ENCODE results near the gene MITF. TPM values are rescaled to one million over a fixed set of nuclear protein-coding genes. Genes with fewer than 3 reads are reported as not detected.

The MITF gene
- total and polyA plus RNA-seq, 2 of the 4 experiments (the other 2 are of a cell fraction), result 6.5 to 16.7 TPM

- TF ChIP-seq, protein P1, sequence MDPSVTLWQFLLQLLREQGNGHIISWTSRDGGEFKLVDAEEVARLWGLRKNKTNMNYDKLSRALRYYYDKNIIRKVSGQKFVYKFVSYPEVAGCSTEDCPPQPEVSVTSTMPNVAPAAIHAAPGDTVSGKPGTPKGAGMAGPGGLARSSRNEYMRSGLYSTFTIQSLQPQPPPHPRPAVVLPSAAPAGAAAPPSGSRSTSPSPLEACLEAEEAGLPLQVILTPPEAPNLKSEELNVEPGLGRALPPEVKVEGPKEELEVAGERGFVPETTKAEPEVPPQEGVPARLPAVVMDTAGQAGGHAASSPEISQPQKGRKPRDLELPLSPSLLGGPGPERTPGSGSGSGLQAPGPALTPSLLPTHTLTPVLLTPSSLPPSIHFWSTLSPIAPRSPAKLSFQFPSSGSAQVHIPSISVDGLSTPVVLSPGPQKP (IDR thresholded peaks at IDR 0.05; ENCODE audit: borderline replicate concordance, low read depth, low read length), result no peak
- TF ChIP-seq MXI1 (IDR thresholded peaks at IDR 0.05; ENCODE audit: borderline replicate concordance, low read depth, low read length), result peak; percentile 86; the same call in 1 of the 2 replicates
- peak; percentile 35; the same call in 1 of the 2 replicates for TF ChIP-seq CEBPB (IDR thresholded peaks at IDR 0.05; ENCODE audit: low read depth, low read length)
These were observed at the start of gene MITF (continued) for GRCh38 chr3:69739204-69740102.

Data from IMR-90 (cell line).